HG03439 (cell line): ENCODE measurements around the gene TTC4.
A peak's percentile ranks its signal among the peaks of the same experiment; 100 is the strongest.
"Not testable (repeated sequence)": the region's sequence is repeated elsewhere in the genome, so short reads cannot be mapped to it uniquely, and the experiment has no call there.

ENCODE experiments used
- ATAC-seq: cut with Tn5 transposase; IDR thresholded peaks from one replicate; pipeline ENCODE4 v1.9.1; 2021; ENCODE audit warnings: mild to moderate bottlenecking, moderate library complexity; ENCODE audit not compliant: unreplicated experiment

The TTC4 gene

GRCh38 chr1:54745274-54745673 lies 29.6 kb downstream of the TTC4 start:
- ATAC-seq: no peak

GRCh38 chr1:54745864-54746263 lies 30.2 kb downstream of the TTC4 start:
- ATAC-seq: no peak

GRCh38 chr1:54748094-54748835 lies 32.6 kb downstream of the TTC4 start:
- no peak for ATAC-seq

- no peak for ATAC-seq
These were observed 34.9 kb downstream of the TTC4 start for GRCh38 chr1:54750596-54750995.

GRCh38 chr1:54751426-54751825 lies 35.8 kb downstream of the TTC4 start:
- no peak for ATAC-seq

- no peak for ATAC-seq
These were observed 38.4 kb downstream of the TTC4 start for GRCh38 chr1:54754045-54754444.

GRCh38 chr1:54754486-54755285 lies 39.0 kb downstream of the TTC4 start:
- no peak for ATAC-seq

GRCh38 chr1:54757833-54758232 lies 42.2 kb downstream of the TTC4 start:
- no peak for ATAC-seq

GRCh38 chr1:54758678-54759348 lies 43.2 kb downstream of the TTC4 start:
- ATAC-seq: no peak

GRCh38 chr1:54763816-54764132 lies 48.1 kb downstream of the TTC4 start:
- ATAC-seq: no peak

- ATAC-seq: peak; percentile 98
These were observed 48.7 kb downstream of the TTC4 start, which contains the start of gene PARS2 for GRCh38 chr1:54764133-54764921. PARS2 (minus strand) TSS chr1:54764523; CDS start chr1:54759161, 5,362 bp downstream.

GRCh38 chr1:54764922-54765561 lies 49.4 kb downstream of the TTC4 start:
- peak; percentile 11 for ATAC-seq

GRCh38 chr1:54766726-54767125 lies 51.1 kb downstream of the TTC4 start:
- ATAC-seq: no peak

GRCh38 chr1:54767526-54767925 lies 51.9 kb downstream of the TTC4 start:
- ATAC-seq: no peak

GRCh38 chr1:54768093-54768492 lies 52.4 kb downstream of the TTC4 start:
- ATAC-seq: no peak

- no peak for ATAC-seq
These were observed 57.3 kb downstream of the TTC4 start for GRCh38 chr1:54772951-54773350.

GRCh38 chr1:54774820-54775498 lies 59.3 kb downstream of the TTC4 start:
- ATAC-seq: no peak

- ATAC-seq: not testable (repeated sequence)
These were observed 60.4 kb downstream of the TTC4 start for GRCh38 chr1:54775828-54776721.

- ATAC-seq: no peak
These were observed 61.4 kb downstream of the TTC4 start for GRCh38 chr1:54777011-54777410.
